ENCODE data around the gene TLL1.

GRCh38 chr4:166039822-166040221, 166.8 kb downstream of the TLL1 start:
- TF ChIP-seq POLR2A (IDR thresholded peaks at IDR 0.05) = no peak
- no peak for TF ChIP-seq CTCF (IDR thresholded peaks at IDR 0.05)

Measured in body of pancreas (tissue), 4 donors.